ENCODE data around the gene PTPRG. TPM values are rescaled to one million over a fixed set of nuclear protein-coding genes. Genes with fewer than 3 reads are reported as not detected.

PTPRG gene
- total RNA-seq, 4 donors from 2014 or later = 33.5 to 56.6 (median 46.9) TPM

GRCh38 chr3:62319570-62320243 is 758.3 kb downstream of the PTPRG start:
- Histone ChIP-seq H3K27ac (no peak overlapping the region), H3K4me3 (peak overlapping the region in 1 of 4 donors; percentile 53), H3K9me3 (no peaks in the 10 kb centered on the region), H3K36me3 (no peaks in the 10 kb centered on the region), H3K27me3 (no peaks in the 10 kb centered on the region), H3K4me1 (no peaks in the 10 kb centered on the region)
- DNase-seq = no peak
- TF ChIP-seq POLR2A (IDR thresholded peaks at IDR 0.05) (no peak), CTCF (IDR thresholded peaks at IDR 0.05) (no peak)

GRCh38 chr3:62323241-62323640 is 761.9 kb downstream of the PTPRG start:
- Histone ChIP-seq H3K27ac (no peak overlapping the region), H3K4me1 (no peaks in the 10 kb centered on the region), H3K9me3 (no peaks in the 10 kb centered on the region), H3K27me3 (no peaks in the 10 kb centered on the region), H3K36me3 (no peaks in the 10 kb centered on the region), H3K4me3 (no peak overlapping the region)
- no peak for TF ChIP-seq POLR2A (IDR thresholded peaks at IDR 0.05)
- DNase-seq = no peak

GRCh38 chr3:62325896-62326295 is 764.5 kb downstream of the PTPRG start:
- H3K36me3 ChIP-seq = no peaks in the 10 kb centered on the region
- no peak overlapping the region for H3K4me3 ChIP-seq
- no peak overlapping the region for H3K27ac ChIP-seq
- DNase-seq = no peak
- H3K27me3 ChIP-seq = no peaks in the 10 kb centered on the region
- no peaks in the 10 kb centered on the region for H3K9me3 ChIP-seq
- H3K4me1 ChIP-seq = no peaks in the 10 kb centered on the region
- no peak for TF ChIP-seq POLR2A (IDR thresholded peaks at IDR 0.05)
- no peak for TF ChIP-seq CTCF (IDR thresholded peaks at IDR 0.05)

GRCh38 chr3:62329971-62330370 is 768.6 kb downstream of the PTPRG start:
- H3K27ac ChIP-seq = no peak overlapping the region
- no peaks in the 10 kb centered on the region for H3K9me3 ChIP-seq
- no peaks in the 10 kb centered on the region for H3K4me1 ChIP-seq
- H3K36me3 ChIP-seq = no peaks in the 10 kb centered on the region
- no peak for DNase-seq
- no peak for TF ChIP-seq POLR2A (IDR thresholded peaks at IDR 0.05)
- TF ChIP-seq CTCF (IDR thresholded peaks at IDR 0.05) = no peak
- H3K4me3 ChIP-seq = no peak overlapping the region
- H3K27me3 ChIP-seq = no peaks in the 10 kb centered on the region

GRCh38 chr3:62332017-62332416 is 770.6 kb downstream of the PTPRG start:
- H3K27ac ChIP-seq = no peak overlapping the region
- H3K9me3 ChIP-seq = no peaks in the 10 kb centered on the region
- H3K36me3 ChIP-seq = no peaks in the 10 kb centered on the region
- no peak for DNase-seq
- H3K4me3 ChIP-seq = no peak overlapping the region
- no peaks in the 10 kb centered on the region for H3K4me1 ChIP-seq
- H3K27me3 ChIP-seq = no peaks in the 10 kb centered on the region
- TF ChIP-seq CTCF (IDR thresholded peaks at IDR 0.05) (no peak), POLR2A (IDR thresholded peaks at IDR 0.05) (no peak)

- H3K4me1 ChIP-seq = no peaks in the 10 kb centered on the region
- H3K27ac ChIP-seq = no peak overlapping the region
- TF ChIP-seq CTCF (IDR thresholded peaks at IDR 0.05) = peak in 5 of 6 experiments; percentile 22 to 50 (median 39)
- TF ChIP-seq POLR2A (IDR thresholded peaks at IDR 0.05) = no peak
- no peaks in the 10 kb centered on the region for H3K9me3 ChIP-seq
- no peaks in the 10 kb centered on the region for H3K27me3 ChIP-seq
- no peaks in the 10 kb centered on the region for H3K36me3 ChIP-seq
- DNase-seq = no peak
- H3K4me3 ChIP-seq = no peak overlapping the region
Observed at GRCh38 chr3:62332835-62333244, 771.5 kb downstream of the PTPRG start.
